A549 (cell line): ENCODE data around the gene TP53TG5.

Experiments
- CHD2 ChIP-seq: fragments of 150-350 bp; IDR thresholded peaks from 2 replicates; pipeline ENCODE4 v1.6.1; 2014; ENCODE audit warnings: low read length; ENCODE audit not compliant: partially characterized antibody
- CHD4 ChIP-seq: fragments of 200-600 bp; sonication (generic); IDR thresholded peaks from 2 replicates; pipeline ENCODE4 v1.6.1; 2016; ENCODE audit warnings: antibody characterized with exemption, mild to moderate bottlenecking, borderline replicate concordance
- CTCF ChIP-seq: fragments of >200 bp; sonication (Bioruptor Twin); formaldehyde crosslinking; IDR thresholded peaks from 3 replicates; pipeline ENCODE4 v1.5.1; 2016
- RARB ChIP-seq: fragments of 250-450 bp; sonication (Bioruptor Pico); IDR thresholded peaks from 2 replicates; pipeline ENCODE4 v1.8.0; 2021; ENCODE audit warnings: mild to moderate bottlenecking, moderate library complexity
- USF2 ChIP-seq: fragments of 450-650 bp; IDR thresholded peaks from 2 replicates; pipeline ENCODE4 v1.6.1; 2014; ENCODE audit warnings: antibody characterized with exemption

- TF ChIP-seq CHD2 (no peak), RARB (no peak), CTCF (no peak), USF2 (no peak), CHD4 (no peak)
Observed at GRCh38 chr20:45352729-45353128, 25.4 kb downstream of the TP53TG5 start.
